WERI-Rb-1 (cell line): Measurements from ENCODE around the gene NRARP.
"Not testable (repeated sequence)": the region's sequence is repeated elsewhere in the genome, so short reads cannot be mapped to it uniquely, and the experiment has no call there.

Experiments
- DNase-seq: peaks from one replicate; pipeline ENCODE4 v3.0.0-alpha.2; 2020
- H3K27ac ChIP-seq: fragments of 250-450 bp; sonication (Bioruptor Pico); 2 replicates; pipeline ENCODE4 v1.5.1; 2020; ENCODE audit warnings: mild to moderate bottlenecking, moderate library complexity
- H3K27me3 ChIP-seq: fragments of 250-450 bp; sonication (Bioruptor Pico); 2 replicates; pipeline ENCODE4 v1.5.1; 2021; ENCODE audit warnings: mild to moderate bottlenecking, low read depth, moderate library complexity; ENCODE audit not compliant: insufficient read depth, severe bottlenecking
- H3K36me3 ChIP-seq: fragments of 250-450 bp; sonication (Bioruptor Pico); 2 replicates; pipeline ENCODE4 v1.5.1; 2020; ENCODE audit warnings: mild to moderate bottlenecking, moderate library complexity
- H3K4me3 ChIP-seq: 2 replicates; pipeline ENCODE4 v1.5.1; 2011; ENCODE audit warnings: low read depth, mild to moderate bottlenecking, control low read depth, low read length
- H3K9me3 ChIP-seq: fragments of 250-450 bp; sonication (Bioruptor Pico); 2 replicates; pipeline ENCODE4 v1.5.1; 2021; ENCODE audit warnings: mild to moderate bottlenecking, moderate library complexity; ENCODE audit not compliant: severe bottlenecking
- TF ChIP-seq, protein P1 (sequence below): IDR thresholded peaks from 2 replicates; pipeline ENCODE4 v1.5.1; 2011; ENCODE audit warnings: low read depth, mild to moderate bottlenecking, control low read depth, inconsistent platforms, low read length

NRARP gene

DNA sequence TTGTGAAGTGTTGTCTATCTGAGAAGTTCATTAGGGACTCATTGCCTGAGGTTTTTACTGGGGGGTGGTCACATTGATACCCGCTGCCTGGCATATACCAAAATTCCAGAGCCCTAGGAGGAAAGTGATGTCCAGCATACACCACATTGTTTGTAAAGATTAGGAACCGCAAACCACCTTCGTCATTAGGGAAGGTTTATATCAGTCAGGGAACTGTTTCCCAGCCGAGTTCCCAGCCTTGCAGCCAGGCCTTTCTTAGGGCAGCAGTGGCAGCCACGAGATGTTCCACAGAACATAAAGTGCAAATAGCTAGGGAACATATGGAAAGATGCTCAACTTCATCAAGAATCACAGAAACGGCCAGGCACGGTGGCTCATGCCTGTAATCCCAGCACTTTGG lies 40.4 kb upstream of the NRARP start:
- H3K27me3 ChIP-seq: no peaks in the 10 kb centered on the region
- no peak for DNase-seq
- H3K4me3 ChIP-seq: no peak overlapping the region
- no peaks in the 10 kb centered on the region for H3K36me3 ChIP-seq
- TF ChIP-seq, protein P1, sequence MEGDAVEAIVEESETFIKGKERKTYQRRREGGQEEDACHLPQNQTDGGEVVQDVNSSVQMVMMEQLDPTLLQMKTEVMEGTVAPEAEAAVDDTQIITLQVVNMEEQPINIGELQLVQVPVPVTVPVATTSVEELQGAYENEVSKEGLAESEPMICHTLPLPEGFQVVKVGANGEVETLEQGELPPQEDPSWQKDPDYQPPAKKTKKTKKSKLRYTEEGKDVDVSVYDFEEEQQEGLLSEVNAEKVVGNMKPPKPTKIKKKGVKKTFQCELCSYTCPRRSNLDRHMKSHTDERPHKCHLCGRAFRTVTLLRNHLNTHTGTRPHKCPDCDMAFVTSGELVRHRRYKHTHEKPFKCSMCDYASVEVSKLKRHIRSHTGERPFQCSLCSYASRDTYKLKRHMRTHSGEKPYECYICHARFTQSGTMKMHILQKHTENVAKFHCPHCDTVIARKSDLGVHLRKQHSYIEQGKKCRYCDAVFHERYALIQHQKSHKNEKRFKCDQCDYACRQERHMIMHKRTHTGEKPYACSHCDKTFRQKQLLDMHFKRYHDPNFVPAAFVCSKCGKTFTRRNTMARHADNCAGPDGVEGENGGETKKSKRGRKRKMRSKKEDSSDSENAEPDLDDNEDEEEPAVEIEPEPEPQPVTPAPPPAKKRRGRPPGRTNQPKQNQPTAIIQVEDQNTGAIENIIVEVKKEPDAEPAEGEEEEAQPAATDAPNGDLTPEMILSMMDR: no peak
- H3K9me3 ChIP-seq: no peaks in the 10 kb centered on the region
- no peak overlapping the region for H3K27ac ChIP-seq

DNA sequence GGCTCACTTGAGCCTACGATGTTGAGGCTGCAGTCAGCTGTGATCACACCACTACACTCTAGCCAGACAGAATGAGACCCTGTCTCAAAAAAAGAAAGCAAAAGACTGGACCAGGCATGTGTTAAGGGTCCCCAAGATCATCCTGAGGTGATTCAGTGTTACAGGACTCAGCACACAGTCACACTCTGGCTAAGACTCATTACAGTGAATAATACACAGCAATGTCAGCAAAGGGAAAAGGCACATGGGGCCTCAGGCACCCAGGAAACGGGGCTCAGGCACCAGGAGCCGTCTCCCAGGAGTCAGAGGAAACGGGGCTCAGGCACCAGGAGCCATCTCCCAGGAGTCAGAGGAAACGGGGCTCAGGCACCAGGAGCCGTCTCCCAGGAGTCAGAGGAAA lies 39.2 kb upstream of the NRARP start:
- Histone ChIP-seq H3K27me3 (no peaks in the 10 kb centered on the region), H3K9me3 (no peaks in the 10 kb centered on the region), H3K4me3 (no peak overlapping the region), H3K36me3 (no peaks in the 10 kb centered on the region), H3K27ac (no peak overlapping the region)
- DNase-seq: no peak
- TF ChIP-seq, protein P1: no peak

DNA sequence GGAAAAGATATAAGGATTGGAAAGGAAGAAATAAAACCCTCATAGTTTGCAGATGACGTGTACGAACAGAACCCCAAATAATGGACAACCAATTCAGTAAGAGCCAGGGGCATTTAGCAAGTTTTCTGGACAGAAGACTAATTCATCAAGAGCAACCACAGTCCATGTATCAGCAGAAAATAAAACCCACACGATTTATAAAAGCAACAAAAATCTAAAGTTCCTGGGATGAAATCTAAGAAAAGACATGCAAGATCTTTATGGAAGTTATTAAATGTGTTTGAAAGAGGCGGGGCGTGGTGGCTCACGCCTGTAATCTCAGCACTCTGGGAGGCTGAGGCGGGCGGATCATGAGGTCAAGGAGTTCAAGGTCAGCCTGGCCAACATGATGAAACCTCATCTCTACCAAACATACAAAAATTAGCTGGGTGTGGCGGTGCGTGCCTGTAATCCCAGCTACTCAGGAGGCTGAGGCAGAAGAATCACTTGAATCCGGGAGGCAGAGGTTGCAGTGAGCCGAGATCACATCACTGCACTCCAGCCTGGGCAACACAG lies 37.9 kb upstream of the NRARP start:
- H3K27ac ChIP-seq: not testable (repeated sequence)

GRCh38 chr9:137339045-137339907 lies 37.2 kb upstream of the NRARP start:
- DNase-seq: no peak
- TF ChIP-seq, protein P1: no peak
- H3K36me3 ChIP-seq: no peaks in the 10 kb centered on the region
- H3K27ac ChIP-seq: no peak overlapping the region
- H3K9me3 ChIP-seq: peaks cover 4% of the 10 kb centered on the region
- no peak overlapping the region for H3K4me3 ChIP-seq
- no peaks in the 10 kb centered on the region for H3K27me3 ChIP-seq

More for the DNA sequence above, 37.9 kb upstream of the NRARP start:
- not testable (repeated sequence) for H3K4me3 ChIP-seq, H3K27me3 ChIP-seq, H3K9me3 ChIP-seq, H3K36me3 ChIP-seq, DNase-seq

DNA sequence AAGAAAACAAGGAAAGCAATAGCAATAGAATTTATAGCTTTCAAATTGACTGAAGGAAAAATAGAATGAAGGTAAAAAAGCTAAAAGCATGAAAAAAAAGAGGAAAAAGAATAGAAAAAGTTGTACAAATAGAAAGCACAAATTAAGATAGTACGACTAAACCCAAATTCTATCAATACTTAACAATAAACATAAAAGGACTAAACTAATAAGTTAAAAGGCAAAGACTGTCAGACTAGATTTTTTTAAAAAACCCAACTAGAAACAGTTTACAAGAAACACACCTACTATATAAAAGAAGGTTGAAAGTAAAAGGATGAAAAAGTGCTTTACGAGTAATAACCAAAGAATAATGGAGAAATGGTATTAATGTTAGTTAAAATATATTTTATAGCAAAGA lies 34.7 kb upstream of the NRARP start:
- Histone ChIP-seq H3K27me3 (no peaks in the 10 kb centered on the region), H3K4me3 (no peak overlapping the region), H3K9me3 (peaks cover 4% of the 10 kb centered on the region), H3K27ac (no peak overlapping the region), H3K36me3 (no peaks in the 10 kb centered on the region)
- no peak for DNase-seq
- TF ChIP-seq, protein P1: no peak

DNA sequence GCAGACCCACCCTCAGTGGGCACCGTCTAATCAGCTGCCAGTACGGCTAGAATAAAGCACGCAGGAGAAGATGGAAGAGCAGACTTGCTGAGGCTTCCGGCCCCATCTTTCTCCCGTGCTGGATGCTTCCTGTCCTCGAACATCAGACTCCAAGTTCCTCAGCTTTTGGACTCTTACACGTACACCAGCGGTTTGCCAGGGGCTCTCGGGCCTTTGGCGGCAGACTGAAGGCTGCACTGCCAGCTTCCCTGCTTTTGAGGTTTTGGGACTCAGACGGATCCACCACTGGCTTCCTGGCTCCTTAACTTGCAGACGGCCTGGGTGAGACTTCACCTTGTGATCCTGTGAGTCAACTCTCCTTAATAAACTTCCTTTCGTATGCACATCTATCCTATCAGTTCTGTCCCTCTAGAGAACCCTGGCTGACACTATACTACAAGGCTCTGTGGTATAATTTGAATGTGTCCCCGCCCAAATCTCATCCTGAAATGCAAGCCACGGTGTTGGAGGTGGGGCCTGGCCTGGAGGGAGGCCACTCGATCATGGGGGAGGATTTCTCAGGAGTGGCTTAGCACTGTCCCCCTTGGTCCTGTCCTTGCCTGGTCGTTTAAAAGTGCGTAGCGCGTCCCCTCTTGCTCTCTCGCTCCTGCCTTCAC lies 31.1 kb upstream of the NRARP start:
- H3K27ac ChIP-seq: no peak overlapping the region
- no peak overlapping the region for H3K4me3 ChIP-seq
- no peaks in the 10 kb centered on the region for H3K27me3 ChIP-seq
- H3K36me3 ChIP-seq: no peaks in the 10 kb centered on the region
- TF ChIP-seq, protein P1: no peak
- DNase-seq: no peak
- peaks cover 4% of the 10 kb centered on the region for H3K9me3 ChIP-seq
